Measurements from ENCODE around the gene SNAP29. TPM values are rescaled to one million over a fixed set of nuclear protein-coding genes. Genes with fewer than 3 reads are reported as not detected.
"Not testable (repeated sequence)": the region's sequence is repeated elsewhere in the genome, so short reads cannot be mapped to it uniquely, and the experiment has no call there.

Gene SNAP29
- total RNA-seq, 4 donors from 2014 or later = 8.0 to 25.5 (median 20.3) TPM

GRCh38 chr22:20890975-20891374 is 32.2 kb downstream of the SNAP29 start:
- H3K27ac ChIP-seq = no peak overlapping the region
- no peak overlapping the region for H3K4me3 ChIP-seq
- no peaks in the 10 kb centered on the region for H3K9me3 ChIP-seq
- H3K27me3 ChIP-seq = no peaks in the 10 kb centered on the region
- 97 to 98% methylated on average over 6 of the region's 6 CpGs for WGBS, 2 donors (ENCODE audit: low coverage in 1 of 2)
- peaks cover 0 to 20% (median 4%) of the 10 kb centered on the region in 4 donors for H3K36me3 ChIP-seq
- no peak for DNase-seq
- in situ Hi-C loops (cut with MboI; ENCODE audit: low pct_ligation_motif_present in 1 of 4, low pct_unique_long_range_greater_than_20kb in 1 of 4, low sequenced_read_pairs in 3 of 4) (loop anchor here in 1 of 4 donors (25.0 kb wide), 1 partner anchor 196 kb away; no protein-coding TSS in a partner anchor), intact Hi-C loops (cut with DNase I; ENCODE audit: low total_unique reads) (no loop called here)
- H3K4me1 ChIP-seq = peaks cover 0 to 6% (median 1%) of the 10 kb centered on the region in 4 donors
- TF ChIP-seq CTCF (IDR thresholded peaks at IDR 0.05) (no peak), EP300 (IDR thresholded peaks at IDR 0.05; ENCODE audit: low read depth) (no peak)

- 60 to 84% methylated on average over 1 to 7 of the region's 7 CpGs for WGBS, 2 donors (ENCODE audit: low coverage in 1 of 2)
- in situ Hi-C loops (cut with MboI; ENCODE audit: low pct_ligation_motif_present in 1 of 4, low pct_unique_long_range_greater_than_20kb in 1 of 4, low sequenced_read_pairs in 3 of 4) = loop anchor here in 1 of 4 donors (25.0 kb wide), 1 partner anchor 190 kb away; no protein-coding TSS in a partner anchor
- intact Hi-C loops (cut with DNase I; ENCODE audit: low total_unique reads) = not testable (repeated sequence)
Measured at GRCh38 chr22:20897737-20898136, 38.9 kb downstream of the SNAP29 start.

GRCh38 chr22:20899827-20900423 is 41.1 kb downstream of the SNAP29 start:
- no peak for DNase-seq
- 69 to 76% methylated on average over 4 to 7 of the region's 7 CpGs for WGBS, 2 donors (ENCODE audit: low coverage in 1 of 2)
- no peak overlapping the region for H3K27ac ChIP-seq
- H3K4me1 ChIP-seq = no peaks in the 10 kb centered on the region
- no peak for TF ChIP-seq POLR2AphosphoS5 (IDR thresholded peaks at IDR 0.05)
- no peak for TF ChIP-seq CTCF (IDR thresholded peaks at IDR 0.05)
- no peak for TF ChIP-seq POLR2A (IDR thresholded peaks at IDR 0.05)
- TF ChIP-seq EP300 (IDR thresholded peaks at IDR 0.05; ENCODE audit: low read depth) = no peak
- intact Hi-C loops (cut with DNase I; ENCODE audit: low total_unique reads) = no loop called here
- no peaks in the 10 kb centered on the region for H3K9me3 ChIP-seq
- no peaks in the 10 kb centered on the region for H3K36me3 ChIP-seq
- in situ Hi-C loops (cut with MboI; ENCODE audit: low pct_ligation_motif_present in 1 of 4, low pct_unique_long_range_greater_than_20kb in 1 of 4, low sequenced_read_pairs in 3 of 4) = loop anchor here in 1 of 4 donors (25.0 kb wide), 1 partner anchor 187 kb away; no protein-coding TSS in a partner anchor
- H3K27me3 ChIP-seq = no peaks in the 10 kb centered on the region
- no peak overlapping the region for H3K4me3 ChIP-seq

More at GRCh38 chr22:20897737-20898136, 38.9 kb downstream of the SNAP29 start:
- not testable (repeated sequence) for H3K4me1 ChIP-seq, H3K27me3 ChIP-seq, H3K9me3 ChIP-seq, DNase-seq, H3K27ac ChIP-seq, H3K4me3 ChIP-seq, H3K36me3 ChIP-seq

DNA sequence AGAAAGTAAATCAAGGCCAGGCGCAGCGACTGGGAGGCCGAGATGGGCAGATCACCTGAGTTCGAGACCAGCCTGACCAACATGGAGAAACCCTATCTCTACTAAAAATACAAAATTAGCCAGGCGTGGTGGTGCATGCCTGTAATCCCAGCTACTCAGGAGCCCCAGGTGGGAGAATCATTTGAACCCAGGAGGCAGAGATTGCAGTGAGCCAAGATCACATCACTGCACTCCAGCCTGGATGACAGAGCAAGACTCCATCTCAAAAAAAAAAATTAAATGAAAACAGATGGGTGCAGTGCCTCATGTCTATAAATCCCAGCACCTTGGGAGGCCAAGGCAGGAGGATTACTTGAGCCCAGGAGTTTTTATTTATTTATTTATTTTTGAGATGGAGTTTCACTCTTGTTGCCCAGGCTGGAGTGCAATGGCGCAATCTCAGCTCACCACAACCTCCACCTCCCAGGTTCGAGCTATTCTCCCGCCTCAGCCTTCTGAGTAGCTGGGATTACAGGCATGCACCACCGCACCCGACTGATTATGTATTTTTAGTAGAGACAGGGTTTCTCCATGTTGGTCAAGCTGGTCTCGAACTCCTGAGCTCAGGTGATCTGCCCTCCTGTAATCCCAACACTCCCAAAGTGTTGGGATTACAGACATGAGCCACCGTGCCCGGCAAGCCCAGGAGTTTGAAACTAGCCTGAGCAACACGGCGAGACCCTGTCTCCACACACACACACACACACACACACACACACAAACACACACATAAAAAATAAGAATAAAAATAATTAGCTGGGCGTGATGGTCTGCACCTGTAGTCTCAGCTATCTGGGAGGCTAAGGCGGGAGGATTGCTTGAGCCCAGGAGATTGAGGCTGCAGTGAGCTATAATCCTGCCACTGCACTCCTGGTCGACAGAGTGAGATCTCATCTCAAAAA is 42.6 kb downstream of the SNAP29 start:
- H3K9me3 ChIP-seq; in situ Hi-C loops (cut with MboI; ENCODE audit: low pct_ligation_motif_present in 1 of 4, low pct_unique_long_range_greater_than_20kb in 1 of 4, low sequenced_read_pairs in 3 of 4); H3K36me3 ChIP-seq; DNase-seq; H3K4me1 ChIP-seq; H3K27ac ChIP-seq; intact Hi-C loops (cut with DNase I; ENCODE audit: low total_unique reads); H3K4me3 ChIP-seq; H3K27me3 ChIP-seq: not testable (repeated sequence)
- WGBS, 2 donors (ENCODE audit: low coverage in 1 of 2) = 90 to 91% methylated on average over 18 of the region's 18 CpGs

GRCh38 chr22:20903093-20903492 is 44.3 kb downstream of the SNAP29 start:
- Histone ChIP-seq H3K4me3 (no peak overlapping the region), H3K9me3 (no peaks in the 10 kb centered on the region), H3K27ac (no peak overlapping the region), H3K27me3 (no peaks in the 10 kb centered on the region), H3K36me3 (no peaks in the 10 kb centered on the region), H3K4me1 (no peaks in the 10 kb centered on the region)
- TF ChIP-seq POLR2AphosphoS5 (IDR thresholded peaks at IDR 0.05) = no peak
- no peak for TF ChIP-seq EP300 (IDR thresholded peaks at IDR 0.05; ENCODE audit: low read depth)
- TF ChIP-seq CTCF (IDR thresholded peaks at IDR 0.05) = no peak
- in situ Hi-C loops (cut with MboI; ENCODE audit: low pct_ligation_motif_present in 1 of 4, low pct_unique_long_range_greater_than_20kb in 1 of 4, low sequenced_read_pairs in 3 of 4) (no loop called here), intact Hi-C loops (cut with DNase I; ENCODE audit: low total_unique reads) (no loop called here)
- WGBS, 2 donors (ENCODE audit: low coverage in 1 of 2) = 96 to 100% methylated on average over 2 of the region's 2 CpGs
- no peak for DNase-seq

All from transverse colon (tissue), 4 donors.